ENCODE data around the gene SQSTM1.

GRCh38 chr5:179872055-179872827, 51.5 kb downstream of the SQSTM1 start:
- TF ChIP-seq CTCF (IDR thresholded peaks at IDR 0.05) (no peak), EZH2 (IDR thresholded peaks at IDR 0.05) (no peak)

All from neural progenitor cell (in vitro differentiated cells).